ENCODE results near the gene USP3. TPM values are rescaled to one million over a fixed set of nuclear protein-coding genes. Genes with fewer than 3 reads are reported as not detected.

The USP3 gene
- total and polyA plus RNA-seq, 9 of the 15 experiments (the other 6 are each of a cell fraction or from before 2014, with no cell fraction given), result 17.3 to 54.3 (median 34.8) TPM

GRCh38 chr15:63524316-63525015 is 20.1 kb downstream of the USP3 start (continued):
- TF ChIP-seq, protein P1, sequence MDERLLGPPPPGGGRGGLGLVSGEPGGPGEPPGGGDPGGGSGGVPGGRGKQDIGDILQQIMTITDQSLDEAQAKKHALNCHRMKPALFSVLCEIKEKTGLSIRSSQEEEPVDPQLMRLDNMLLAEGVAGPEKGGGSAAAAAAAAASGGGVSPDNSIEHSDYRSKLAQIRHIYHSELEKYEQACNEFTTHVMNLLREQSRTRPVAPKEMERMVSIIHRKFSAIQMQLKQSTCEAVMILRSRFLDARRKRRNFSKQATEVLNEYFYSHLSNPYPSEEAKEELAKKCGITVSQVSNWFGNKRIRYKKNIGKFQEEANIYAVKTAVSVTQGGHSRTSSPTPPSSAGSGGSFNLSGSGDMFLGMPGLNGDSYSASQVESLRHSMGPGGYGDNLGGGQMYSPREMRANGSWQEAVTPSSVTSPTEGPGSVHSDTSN (CRISPR knock-in tag; IDR thresholded peaks at IDR 0.05; ENCODE audit: low read depth), result no peak
- TF ChIP-seq, protein P1 (tag; conservative IDR thresholded peaks at IDR 0.05; ENCODE audit: low read depth), result no peak
- TF ChIP-seq NFE2L1 (tag; IDR thresholded peaks at IDR 0.05; ENCODE audit: borderline replicate concordance, low read depth) (no peak), PRMT5 (CRISPR knock-in tag; IDR thresholded peaks at IDR 0.05) (no peak), MEIS2 (IDR thresholded peaks at IDR 0.05; ENCODE audit: partially characterized antibody) (peak; percentile 25), ZEB2 (IDR thresholded peaks at IDR 0.05) (peak; percentile 83), ZNF23 (CRISPR knock-in tag; IDR thresholded peaks at IDR 0.05) (no peak), GTF2A2 (tag; IDR thresholded peaks at IDR 0.05) (peak; percentile 51; the same call in 1 of the 2 replicates), HOMEZ (CRISPR knock-in tag; IDR thresholded peaks at IDR 0.05) (no peak), ZNF140 (CRISPR knock-in tag; IDR thresholded peaks at IDR 0.05) (no peak), CHD1 (IDR thresholded peaks at IDR 0.05; ENCODE audit: low read length) (no peak), SLC30A9 (CRISPR knock-in tag; IDR thresholded peaks at IDR 0.05) (no peak), POLR2H (tag; IDR thresholded peaks at IDR 0.05; ENCODE audit: low read depth) (peak; percentile 68; the same call in 1 of the 2 replicates), BDP1 (IDR thresholded peaks at IDR 0.05; ENCODE audit: insufficient read depth, insufficient read length) (no peak), NR1H2 (CRISPR knock-in tag; IDR thresholded peaks at IDR 0.05) (no peak), RBFOX2 (IDR thresholded peaks at IDR 0.05; ENCODE audit: low read depth, low read length) (peak; percentile 38; the same call in 1 of the 2 replicates), ZNF217 (CRISPR knock-in tag; IDR thresholded peaks at IDR 0.05) (no peak), ARID1B (IDR thresholded peaks at IDR 0.05) (peak; percentile 74)
- TF ChIP-seq, protein P2, sequence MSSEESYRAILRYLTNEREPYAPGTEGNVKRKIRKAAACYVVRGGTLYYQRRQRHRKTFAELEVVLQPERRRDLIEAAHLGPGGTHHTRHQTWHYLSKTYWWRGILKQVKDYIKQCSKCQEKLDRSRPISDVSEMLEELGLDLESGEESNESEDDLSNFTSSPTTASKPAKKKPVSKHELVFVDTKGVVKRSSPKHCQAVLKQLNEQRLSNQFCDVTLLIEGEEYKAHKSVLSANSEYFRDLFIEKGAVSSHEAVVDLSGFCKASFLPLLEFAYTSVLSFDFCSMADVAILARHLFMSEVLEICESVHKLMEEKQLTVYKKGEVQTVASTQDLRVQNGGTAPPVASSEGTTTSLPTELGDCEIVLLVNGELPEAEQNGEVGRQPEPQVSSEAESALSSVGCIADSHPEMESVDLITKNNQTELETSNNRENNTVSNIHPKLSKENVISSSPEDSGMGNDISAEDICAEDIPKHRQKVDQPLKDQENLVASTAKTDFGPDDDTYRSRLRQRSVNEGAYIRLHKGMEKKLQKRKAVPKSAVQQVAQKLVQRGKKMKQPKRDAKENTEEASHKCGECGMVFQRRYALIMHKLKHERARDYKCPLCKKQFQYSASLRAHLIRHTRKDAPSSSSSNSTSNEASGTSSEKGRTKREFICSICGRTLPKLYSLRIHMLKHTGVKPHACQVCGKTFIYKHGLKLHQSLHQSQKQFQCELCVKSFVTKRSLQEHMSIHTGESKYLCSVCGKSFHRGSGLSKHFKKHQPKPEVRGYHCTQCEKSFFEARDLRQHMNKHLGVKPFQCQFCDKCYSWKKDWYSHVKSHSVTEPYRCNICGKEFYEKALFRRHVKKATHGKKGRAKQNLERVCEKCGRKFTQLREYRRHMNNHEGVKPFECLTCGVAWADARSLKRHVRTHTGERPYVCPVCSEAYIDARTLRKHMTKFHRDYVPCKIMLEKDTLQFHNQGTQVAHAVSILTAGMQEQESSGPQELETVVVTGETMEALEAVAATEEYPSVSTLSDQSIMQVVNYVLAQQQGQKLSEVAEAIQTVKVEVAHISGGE (CRISPR knock-in tag; IDR thresholded peaks at IDR 0.05), result no peak

All from K562 (cell line).